Fibroblast of skin of right biceps (primary cell): ENCODE data around the gene MAPK13.

Experiments used
- DNase-seq: peaks from one replicate; pipeline ENCODE4 v3.0.0-alpha.2; 2013

Gene MAPK13

GRCh38 chr6:36155662-36156061, 25.3 kb downstream of the MAPK13 start:
- DNase-seq = no peak

GRCh38 chr6:36160147-36160760, 29.9 kb downstream of the MAPK13 start:
- peak; percentile 67 for DNase-seq

- DNase-seq = no peak
These were observed 39.0 kb downstream of the MAPK13 start for GRCh38 chr6:36169023-36170007.

- DNase-seq = no peak
These were observed 40.4 kb downstream of the MAPK13 start for GRCh38 chr6:36170704-36171103.

GRCh38 chr6:36171573-36171972, 41.3 kb downstream of the MAPK13 start:
- DNase-seq = no peak

GRCh38 chr6:36177166-36177565, 46.9 kb downstream of the MAPK13 start:
- DNase-seq = no peak

GRCh38 chr6:36178544-36178943, 48.2 kb downstream of the MAPK13 start:
- no peak for DNase-seq

GRCh38 chr6:36180126-36180525, 49.8 kb downstream of the MAPK13 start:
- DNase-seq = no peak

- DNase-seq = no peak
These were observed 54.0 kb downstream of the MAPK13 start for GRCh38 chr6:36184311-36184710.

- DNase-seq = no peak
These were observed 55.9 kb downstream of the MAPK13 start for GRCh38 chr6:36186199-36186598.

- no peak for DNase-seq
These were observed 57.1 kb downstream of the MAPK13 start for GRCh38 chr6:36187446-36187845.
